HG02642 (cell line): ENCODE data around the gene BIN1.

ENCODE experiments used
- ATAC-seq: cut with Tn5 transposase; IDR thresholded peaks from one replicate; pipeline ENCODE4 v1.9.1; 2021; ENCODE audit warnings: mild to moderate bottlenecking; ENCODE audit not compliant: unreplicated experiment, poor library complexity

The BIN1 gene

DNA sequence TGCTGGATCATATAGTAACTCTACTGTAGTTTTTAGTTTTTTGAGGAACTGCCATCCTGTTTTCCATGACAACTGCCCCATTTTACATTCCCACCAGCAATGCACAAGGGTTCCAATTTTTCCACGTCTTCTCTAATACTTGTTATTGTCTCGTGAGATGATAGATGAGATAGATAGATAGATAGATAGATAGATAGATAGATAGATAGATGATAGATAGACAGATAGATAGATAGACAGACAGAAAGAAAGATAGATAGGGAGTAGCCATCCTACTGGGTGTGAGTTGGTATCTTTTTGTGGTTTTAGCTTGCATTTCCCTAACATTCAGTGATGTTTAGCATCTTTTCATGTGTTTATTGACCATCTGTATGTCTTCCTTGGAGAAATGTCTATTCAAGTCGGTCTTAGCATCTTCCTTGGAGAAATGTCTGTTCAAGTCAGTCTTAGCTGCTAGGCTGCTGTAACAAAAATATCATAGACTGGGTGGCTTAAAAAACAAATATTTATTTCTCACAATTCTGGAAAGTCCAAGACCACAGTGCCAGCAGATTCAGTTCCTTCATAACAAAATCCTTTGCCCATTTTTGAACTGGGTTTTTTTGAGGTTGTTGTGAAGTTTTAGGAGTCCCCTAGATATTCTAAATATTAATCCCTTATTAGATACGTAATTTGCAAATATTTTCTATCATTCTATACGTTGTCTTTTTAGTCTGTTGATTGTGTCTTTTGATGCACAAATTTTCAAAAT is 98.5 kb downstream of the BIN1 start:
- no peak for ATAC-seq

DNA sequence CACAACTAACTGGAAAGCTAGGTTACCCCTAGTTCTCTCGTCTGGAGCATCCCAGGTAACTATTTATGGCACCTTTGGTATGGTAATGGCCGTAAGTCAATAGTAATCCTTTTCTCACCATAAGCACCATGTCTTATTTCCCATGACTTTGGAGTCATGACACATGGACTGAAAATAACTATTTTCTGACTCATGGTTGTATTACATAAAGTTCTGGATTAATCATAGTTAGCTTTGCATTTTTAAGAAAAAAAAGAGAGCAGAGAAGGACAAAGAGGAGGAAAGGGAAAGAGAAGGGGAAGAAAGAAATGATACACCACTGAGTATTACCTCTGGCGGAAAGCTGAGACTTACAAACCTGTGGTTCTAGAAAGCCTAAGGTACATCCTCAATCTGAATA is 99.3 kb downstream of the BIN1 start:
- no peak for ATAC-seq

DNA sequence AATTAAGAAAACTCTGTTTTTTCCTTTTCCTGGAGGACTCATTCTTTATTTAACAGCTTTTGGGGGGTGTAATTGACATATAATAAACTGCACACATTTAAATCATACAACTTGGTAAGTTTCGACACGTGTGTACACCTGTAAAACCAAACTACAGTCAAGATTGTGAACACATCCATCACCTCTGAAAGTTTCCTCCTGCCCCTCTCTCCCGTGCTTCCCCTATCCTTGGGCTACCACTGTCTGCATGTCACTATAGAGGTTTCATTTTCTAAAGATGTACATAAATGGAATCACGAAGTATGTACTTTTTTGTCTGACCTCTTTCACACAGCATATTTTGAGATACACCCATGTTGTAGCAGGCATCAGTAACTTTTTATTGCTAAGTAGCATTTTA is 100.0 kb downstream of the BIN1 start:
- no peak for ATAC-seq

DNA sequence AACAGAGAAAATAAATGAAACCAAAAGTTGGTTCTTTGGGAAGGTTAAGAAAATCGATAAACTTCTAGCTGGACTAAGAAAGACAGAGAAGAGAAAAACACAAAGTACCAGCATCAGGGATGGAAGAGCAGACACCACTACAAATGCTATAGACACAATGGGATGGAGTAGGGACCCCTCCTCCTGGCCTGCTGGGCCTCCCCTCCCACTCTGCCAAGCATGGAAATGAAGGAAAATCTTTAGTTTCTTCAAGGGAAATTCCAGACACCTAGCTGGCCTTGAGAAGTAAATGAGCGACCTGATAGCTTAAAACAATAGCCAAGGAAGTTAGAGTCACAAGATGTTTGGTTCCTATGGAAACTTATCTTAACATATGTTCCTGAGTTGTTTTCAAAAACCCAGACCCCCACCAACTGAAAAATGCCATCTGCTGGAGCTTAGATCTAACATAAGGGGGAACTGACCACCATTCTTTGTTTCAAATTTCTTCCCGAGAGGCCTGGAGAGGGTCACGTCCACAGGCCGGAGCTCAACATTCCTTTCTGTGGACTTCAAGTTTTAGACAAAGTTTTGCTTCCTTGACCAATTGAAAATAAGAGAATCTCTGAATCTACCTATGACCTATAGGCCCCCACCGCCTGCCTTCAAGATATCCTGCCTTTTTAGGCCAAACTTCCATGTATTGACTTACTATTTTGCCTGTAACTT is 101.9 kb downstream of the BIN1 start:
- ATAC-seq = no peak

DNA sequence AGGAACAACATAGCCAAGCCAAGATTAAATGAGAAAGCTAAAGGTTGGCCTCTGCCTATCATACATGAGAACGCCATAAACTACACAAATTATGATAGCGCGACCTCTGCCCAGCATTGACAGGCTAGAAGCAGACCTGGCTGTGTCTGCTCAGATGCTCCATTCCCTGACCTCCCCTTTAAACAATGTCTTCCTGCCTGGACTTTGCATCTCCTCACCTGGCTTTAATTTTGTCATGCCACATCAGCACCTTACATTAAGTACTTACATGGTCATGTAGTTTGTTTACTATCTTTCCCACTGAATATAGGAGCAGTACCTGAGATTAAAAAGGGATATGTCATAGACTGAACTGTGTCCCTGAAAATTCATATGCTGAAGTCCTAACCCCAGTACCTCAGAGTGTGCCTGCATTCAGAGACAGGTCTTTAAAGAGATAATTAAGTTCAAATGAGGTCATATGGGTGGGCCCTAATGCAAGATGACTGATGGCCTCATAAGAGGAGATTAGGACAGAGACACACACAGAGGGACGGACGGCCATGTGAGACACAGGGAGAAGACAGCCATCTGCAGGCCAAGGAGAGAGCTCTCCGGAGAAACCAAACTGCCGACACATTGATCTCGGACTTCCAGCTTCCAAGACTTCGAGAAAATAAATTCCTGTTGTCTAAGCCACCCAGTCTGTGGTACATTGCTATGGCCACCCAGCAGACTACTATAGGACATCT is 103.7 kb downstream of the BIN1 start:
- no peak for ATAC-seq

DNA sequence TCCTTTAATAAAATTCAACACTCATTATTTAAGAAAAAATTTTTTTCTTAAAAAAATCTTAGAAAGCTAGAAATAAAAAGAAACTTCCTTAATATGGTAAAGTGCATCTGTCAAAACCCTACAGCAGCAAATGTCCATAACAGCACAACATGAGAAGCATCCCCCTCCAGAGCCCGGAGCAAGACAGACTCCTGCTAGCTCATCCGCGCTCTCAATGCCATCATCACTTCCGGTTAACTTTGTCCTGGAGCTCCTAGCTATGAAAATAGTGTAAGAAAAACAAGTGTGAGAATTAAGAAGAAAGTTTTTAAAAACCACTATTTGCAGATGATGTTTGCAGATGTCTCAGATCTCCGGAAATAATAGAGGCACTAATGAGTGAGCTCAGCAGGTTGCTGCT is 105.2 kb downstream of the BIN1 start:
- no peak for ATAC-seq

DNA sequence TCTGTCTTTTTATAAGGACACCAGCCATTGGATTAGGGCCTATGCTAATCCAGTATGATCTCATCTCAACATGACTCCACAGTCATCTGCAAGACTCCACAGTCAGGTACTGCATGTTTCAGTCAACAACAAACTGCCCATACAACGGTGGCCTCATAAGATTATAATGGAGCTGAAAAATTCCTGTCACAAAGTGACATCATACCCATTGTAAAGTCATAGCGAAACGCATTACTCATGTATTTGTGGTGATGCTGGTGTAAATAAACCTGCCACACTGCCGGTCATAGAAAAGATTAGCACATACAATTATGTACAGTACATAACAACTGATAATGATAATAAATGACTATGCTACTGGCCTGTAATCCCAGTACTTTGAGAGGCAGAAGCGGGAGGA is 106.0 kb downstream of the BIN1 start:
- ATAC-seq = no peak

DNA sequence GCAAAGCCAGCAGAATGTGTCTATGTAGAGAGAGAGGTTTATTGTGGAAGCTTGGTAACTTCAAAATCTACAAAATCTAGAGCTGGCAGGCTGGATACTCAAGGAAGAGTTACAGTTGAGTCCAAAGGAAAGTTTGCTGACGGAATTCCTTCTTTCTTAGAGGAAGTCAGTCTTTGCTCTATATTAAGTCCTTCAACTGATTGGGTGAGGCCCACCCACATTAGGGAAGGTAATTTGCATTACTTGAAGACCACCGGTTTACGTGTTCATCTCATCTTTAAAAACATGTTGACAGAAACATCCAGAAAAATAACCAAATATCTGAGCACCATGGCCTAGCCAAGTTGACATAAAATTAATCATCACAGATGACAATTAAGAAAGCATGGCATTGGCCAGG is 106.8 kb downstream of the BIN1 start:
- no peak for ATAC-seq

DNA sequence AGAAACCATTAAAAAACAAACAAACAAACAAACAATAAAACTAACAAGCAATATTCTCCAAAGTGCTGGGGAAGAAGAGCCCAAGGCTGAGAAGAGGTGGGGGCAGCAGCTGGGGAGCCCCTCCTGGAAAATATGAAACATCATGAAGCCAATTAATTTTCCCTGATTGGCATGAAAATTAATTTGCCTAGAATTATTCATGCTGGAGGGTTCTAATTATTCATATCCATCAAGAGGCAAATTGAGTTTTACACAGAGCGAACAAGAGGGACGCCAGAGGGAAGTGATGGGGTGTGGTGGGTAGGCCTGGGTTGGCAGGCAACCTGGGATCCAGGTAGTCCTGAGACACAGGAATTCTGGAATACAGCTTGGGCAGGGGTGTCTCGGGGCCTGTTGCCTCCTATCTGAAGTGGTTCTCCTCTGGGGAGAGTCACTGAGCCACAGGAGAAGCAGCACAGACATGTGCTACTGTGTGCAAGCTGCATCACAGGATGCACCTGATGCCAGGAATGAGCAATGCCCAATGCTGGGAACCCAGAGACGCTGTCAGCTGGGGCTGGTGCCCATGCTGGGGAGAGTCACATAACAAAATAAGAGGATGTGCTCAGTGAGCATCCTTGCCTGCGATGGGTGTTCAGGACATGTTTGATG is 107.7 kb downstream of the BIN1 start:
- no peak for ATAC-seq

DNA sequence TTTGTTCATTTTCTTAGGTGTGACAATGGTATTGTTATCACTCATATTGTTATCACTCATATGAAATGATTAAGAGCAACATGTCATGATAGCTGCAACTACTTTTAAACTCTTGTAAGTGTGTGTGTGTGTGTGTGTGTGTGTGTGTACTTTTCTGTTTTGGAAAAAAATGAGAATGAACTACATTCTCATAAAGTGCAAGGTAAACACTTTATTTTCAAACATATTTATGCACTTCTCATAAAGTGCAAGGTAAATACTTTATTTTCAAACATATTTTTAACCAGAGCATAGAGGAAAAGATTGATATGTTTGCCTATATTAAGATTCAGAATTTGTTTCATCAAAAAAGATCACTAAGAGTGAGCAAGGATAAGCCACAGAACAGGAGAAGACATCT is 108.5 kb downstream of the BIN1 start:
- ATAC-seq = no peak
